BLaER1 (cell line): ENCODE results near the gene CD28.
A peak's percentile ranks its signal among the peaks of the same experiment; 100 is the strongest.

Experiments used
- H3K27ac ChIP-seq: shearing (Covaris generic); formaldehyde crosslinking; 2 replicates; pipeline ENCODE4 v1.8.1; 2022
- H3K27me3 ChIP-seq: shearing (Covaris generic); formaldehyde crosslinking; 2 replicates; pipeline ENCODE4 v1.8.1; 2022
- H3K36me3 ChIP-seq: shearing (Covaris generic); formaldehyde crosslinking; 2 replicates; pipeline ENCODE4 v1.8.1; 2022
- H3K4me1 ChIP-seq: shearing (Covaris generic); formaldehyde crosslinking; 2 replicates; pipeline ENCODE4 v1.8.1; 2022
- H3K4me2 ChIP-seq: shearing (Covaris generic); formaldehyde crosslinking; 2 replicates; pipeline ENCODE4 v1.8.1; 2022
- H3K4me3 ChIP-seq: shearing (Covaris generic); formaldehyde crosslinking; 2 replicates; pipeline ENCODE4 v1.8.1; 2022
- H3K9ac ChIP-seq: shearing (Covaris generic); formaldehyde crosslinking; 2 replicates; pipeline ENCODE4 v1.8.1; 2022
- H3K9me3 ChIP-seq: shearing (Covaris generic); formaldehyde crosslinking; 2 replicates; pipeline ENCODE4 v1.8.1; 2022
- H4K20me1 ChIP-seq: shearing (Covaris generic); formaldehyde crosslinking; 2 replicates; pipeline ENCODE4 v1.8.1; 2022
- Cebpa-rat ChIP-seq: shearing (Covaris generic); IDR thresholded peaks from 2 replicates; pipeline ENCODE4 v1.8.1; 2022

Gene CD28

GRCh38 chr2:203721781-203722300 is 15.4 kb downstream of the CD28 start:
- Histone ChIP-seq H3K4me1 (peaks cover 11% of the 10 kb centered on the region), H3K27me3 (no peaks in the 10 kb centered on the region), H3K9me3 (no peaks in the 10 kb centered on the region; the same call in 1 of the 2 replicates), H3K4me2 (no peak overlapping the region), H4K20me1 (no peaks in the 10 kb centered on the region), H3K27ac (no peak overlapping the region), H3K36me3 (no peaks in the 10 kb centered on the region), H3K4me3 (no peak overlapping the region), H3K9ac (no peak overlapping the region)
- no peak for TF ChIP-seq Cebpa-rat

GRCh38 chr2:203722411-203722810 is 16.0 kb downstream of the CD28 start:
- Histone ChIP-seq H3K27me3 (no peaks in the 10 kb centered on the region), H3K9ac (no peak overlapping the region), H3K9me3 (no peaks in the 10 kb centered on the region), H3K27ac (no peak overlapping the region), H3K36me3 (no peaks in the 10 kb centered on the region), H3K4me3 (no peak overlapping the region), H4K20me1 (no peaks in the 10 kb centered on the region), H3K4me2 (no peak overlapping the region), H3K4me1 (peaks cover 11% of the 10 kb centered on the region)
- no peak for TF ChIP-seq Cebpa-rat

GRCh38 chr2:203728321-203728720 is 21.9 kb downstream of the CD28 start:
- Histone ChIP-seq H4K20me1 (no peaks in the 10 kb centered on the region), H3K4me1 (peaks cover 21% of the 10 kb centered on the region), H3K9ac (no peak overlapping the region), H3K27me3 (no peaks in the 10 kb centered on the region), H3K36me3 (no peaks in the 10 kb centered on the region), H3K9me3 (no peaks in the 10 kb centered on the region), H3K4me3 (no peak overlapping the region), H3K4me2 (no peak overlapping the region), H3K27ac (no peak overlapping the region)
- TF ChIP-seq Cebpa-rat: no peak

- H3K27ac ChIP-seq: no peak overlapping the region
- no peak overlapping the region for H3K4me2 ChIP-seq
- H3K9ac ChIP-seq: no peak overlapping the region
- H3K36me3 ChIP-seq: no peaks in the 10 kb centered on the region
- peaks cover 21% of the 10 kb centered on the region for H3K4me1 ChIP-seq
- peaks cover 3% of the 10 kb centered on the region; the same call in 1 of the 2 replicates for H3K9me3 ChIP-seq
- TF ChIP-seq Cebpa-rat: no peak
- no peaks in the 10 kb centered on the region for H4K20me1 ChIP-seq
- no peak overlapping the region for H3K4me3 ChIP-seq
- no peaks in the 10 kb centered on the region for H3K27me3 ChIP-seq
Observed at GRCh38 chr2:203730076-203730729, 23.8 kb downstream of the CD28 start.

GRCh38 chr2:203730883-203731282 is 24.4 kb downstream of the CD28 start:
- H3K4me2 ChIP-seq: no peak overlapping the region
- H3K9me3 ChIP-seq: peaks cover 3% of the 10 kb centered on the region; the same call in 1 of the 2 replicates
- H3K27me3 ChIP-seq: no peaks in the 10 kb centered on the region
- TF ChIP-seq Cebpa-rat: no peak
- H3K36me3 ChIP-seq: no peaks in the 10 kb centered on the region
- no peaks in the 10 kb centered on the region for H4K20me1 ChIP-seq
- no peak overlapping the region for H3K4me3 ChIP-seq
- peaks cover 21% of the 10 kb centered on the region for H3K4me1 ChIP-seq
- no peak overlapping the region for H3K27ac ChIP-seq
- no peak overlapping the region for H3K9ac ChIP-seq

GRCh38 chr2:203732092-203732952 is 25.9 kb downstream of the CD28 start:
- Histone ChIP-seq H3K4me1 (peaks cover 21% of the 10 kb centered on the region), H4K20me1 (no peaks in the 10 kb centered on the region), H3K9ac (no peak overlapping the region), H3K27me3 (no peaks in the 10 kb centered on the region), H3K36me3 (no peaks in the 10 kb centered on the region), H3K9me3 (peaks cover 3% of the 10 kb centered on the region; the same call in 1 of the 2 replicates), H3K27ac (no peak overlapping the region), H3K4me2 (peak overlapping the region; percentile 68), H3K4me3 (no peak overlapping the region)
- no peak for TF ChIP-seq Cebpa-rat

GRCh38 chr2:203732953-203733510 is 26.6 kb downstream of the CD28 start:
- Histone ChIP-seq H3K36me3 (no peaks in the 10 kb centered on the region), H4K20me1 (no peaks in the 10 kb centered on the region), H3K9me3 (peaks cover 3% of the 10 kb centered on the region; the same call in 1 of the 2 replicates), H3K4me1 (peaks cover 21% of the 10 kb centered on the region), H3K27me3 (no peaks in the 10 kb centered on the region), H3K4me3 (no peak overlapping the region), H3K27ac (no peak overlapping the region), H3K4me2 (peak overlapping the region; percentile 68), H3K9ac (no peak overlapping the region)
- TF ChIP-seq Cebpa-rat: no peak

GRCh38 chr2:203733684-203734083 is 27.2 kb downstream of the CD28 start:
- H3K4me2 ChIP-seq: no peak overlapping the region
- H3K27me3 ChIP-seq: no peaks in the 10 kb centered on the region
- no peak overlapping the region for H3K27ac ChIP-seq
- H3K36me3 ChIP-seq: no peaks in the 10 kb centered on the region
- H3K4me3 ChIP-seq: no peak overlapping the region
- no peak for TF ChIP-seq Cebpa-rat
- peaks cover 3% of the 10 kb centered on the region; the same call in 1 of the 2 replicates for H3K9me3 ChIP-seq
- H3K4me1 ChIP-seq: peaks cover 21% of the 10 kb centered on the region
- no peak overlapping the region for H3K9ac ChIP-seq
- no peaks in the 10 kb centered on the region for H4K20me1 ChIP-seq

GRCh38 chr2:203734276-203734983 is 28.0 kb downstream of the CD28 start:
- no peaks in the 10 kb centered on the region for H3K36me3 ChIP-seq
- H3K27me3 ChIP-seq: no peaks in the 10 kb centered on the region
- H3K4me1 ChIP-seq: peaks cover 21% of the 10 kb centered on the region
- H3K9me3 ChIP-seq: peaks cover 3% of the 10 kb centered on the region; the same call in 1 of the 2 replicates
- H3K4me3 ChIP-seq: no peak overlapping the region
- no peak overlapping the region for H3K27ac ChIP-seq
- H4K20me1 ChIP-seq: no peaks in the 10 kb centered on the region
- H3K9ac ChIP-seq: no peak overlapping the region
- TF ChIP-seq Cebpa-rat: no peak
- no peak overlapping the region for H3K4me2 ChIP-seq
